HG03520 (cell line): ENCODE results near the gene ARL3.

Source experiments
- ATAC-seq: cut with Tn5 transposase; IDR thresholded peaks from one replicate; pipeline ENCODE4 v1.9.1; 2021; ENCODE audit warnings: mild to moderate bottlenecking, moderate library complexity; ENCODE audit not compliant: unreplicated experiment

ARL3 gene

DNA sequence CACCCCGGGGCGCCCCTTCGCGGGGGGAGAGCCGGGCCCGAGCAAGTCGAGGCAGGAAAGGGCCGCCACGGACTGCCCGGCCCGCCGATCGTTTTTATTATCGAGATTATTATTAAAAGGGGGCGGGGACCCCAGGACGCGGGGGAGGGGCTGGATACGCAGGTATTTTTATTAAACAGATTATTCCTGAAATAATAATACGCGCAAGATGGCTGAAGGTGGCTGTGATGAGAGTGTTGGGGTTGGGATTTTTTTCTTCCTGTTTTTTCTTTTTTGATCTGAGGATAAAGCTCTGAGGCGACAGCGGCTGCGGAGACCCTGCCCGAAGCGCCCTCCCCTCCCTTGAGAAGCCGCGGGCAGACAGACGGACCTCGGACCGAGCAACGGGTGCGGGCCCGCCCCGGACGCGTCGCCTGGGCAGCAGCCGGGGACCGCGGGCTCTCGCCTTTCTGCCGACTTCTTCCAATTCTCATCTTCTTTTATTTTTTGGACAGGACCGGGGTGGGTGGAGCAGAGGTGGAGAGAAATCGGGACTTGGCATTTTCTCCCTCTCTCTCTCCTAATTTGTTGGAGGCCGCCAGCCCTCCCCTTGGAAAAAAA lies 71.4 kb downstream of the ARL3 start:
- no peak for ATAC-seq

DNA sequence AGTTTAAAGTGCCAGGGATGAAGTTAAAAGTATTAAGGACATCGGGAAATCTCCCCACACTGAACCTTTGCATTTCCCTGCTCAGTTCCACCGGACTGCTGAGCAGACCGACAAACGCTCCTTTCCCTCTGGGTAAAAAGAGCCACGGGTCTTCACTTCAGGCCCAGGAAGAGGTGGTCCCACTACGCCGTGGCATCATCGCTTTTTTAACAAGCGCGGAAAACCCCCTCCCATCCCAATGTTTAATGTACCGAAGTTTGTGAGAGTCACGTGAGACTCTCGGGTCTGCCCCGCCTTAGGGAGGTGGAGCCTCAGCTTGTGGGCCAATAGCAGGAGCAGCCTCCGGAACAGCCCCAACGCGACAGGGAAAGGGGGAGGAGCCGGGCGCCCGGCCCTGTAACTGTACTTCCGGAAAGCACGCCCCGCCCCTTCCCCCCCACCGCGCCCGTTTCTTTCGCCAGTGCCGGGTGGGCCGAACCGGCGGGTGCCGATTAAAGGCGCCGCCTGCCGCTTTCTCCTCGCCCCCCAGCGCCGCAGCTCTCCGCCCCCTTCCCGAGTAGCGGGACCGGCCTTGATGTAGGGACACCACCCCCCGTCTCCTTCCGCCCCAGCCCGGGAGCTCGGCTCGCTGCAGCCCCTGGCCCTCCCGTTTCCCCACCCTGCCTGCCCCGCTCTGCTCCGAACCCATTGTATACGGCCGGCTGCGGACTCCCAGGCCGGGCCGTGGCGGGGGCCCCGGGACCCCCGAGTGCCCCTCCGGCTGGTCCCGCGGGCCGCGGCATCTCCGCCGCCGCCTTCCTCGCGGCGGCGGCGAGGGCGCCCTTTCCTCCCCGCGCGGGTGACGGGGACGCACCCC lies 72.1 kb downstream of the ARL3 start:
- ATAC-seq, result peak; percentile 51

DNA sequence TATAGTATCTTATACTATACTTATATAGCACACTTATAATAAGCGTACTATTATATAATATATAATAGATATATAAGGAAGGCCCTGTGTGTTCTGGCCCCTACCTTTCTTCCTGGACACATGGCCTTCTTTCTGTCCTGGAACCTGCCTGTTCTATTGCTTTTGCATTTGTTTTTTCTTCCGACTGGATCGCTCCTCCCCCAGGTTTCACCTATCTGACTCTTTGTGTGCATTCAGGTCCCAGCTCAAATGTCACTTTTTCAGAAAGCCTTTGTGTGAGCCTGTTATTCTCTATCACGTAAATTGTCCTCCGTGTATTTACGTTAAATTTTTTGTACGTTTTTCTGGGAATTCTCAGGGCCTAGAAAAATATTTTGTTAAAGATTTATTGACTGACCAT lies 72.8 kb downstream of the ARL3 start:
- no peak for ATAC-seq

GRCh38 chr10:102639537-102639936 lies 74.7 kb downstream of the ARL3 start:
- ATAC-seq, result no peak

DNA sequence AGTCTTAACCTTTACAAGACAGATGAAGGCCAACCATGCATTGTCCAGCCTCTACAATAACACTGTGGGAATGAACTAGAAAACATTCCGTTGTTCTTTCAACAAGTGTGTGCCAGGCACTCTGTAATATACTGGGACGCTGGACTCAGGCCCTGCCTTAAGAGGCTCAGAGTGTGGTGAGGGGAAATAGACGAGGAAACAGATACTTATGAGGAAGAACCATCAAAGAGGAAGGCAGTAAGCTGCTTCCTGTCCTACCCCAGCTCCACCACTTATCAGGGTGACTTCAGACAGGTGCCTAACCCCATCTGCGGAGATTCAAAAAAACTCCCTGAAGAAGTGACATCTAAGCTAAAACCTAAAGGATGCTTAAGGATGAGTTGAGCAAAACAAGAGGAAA lies 78.8 kb downstream of the ARL3 start:
- ATAC-seq, result no peak

DNA sequence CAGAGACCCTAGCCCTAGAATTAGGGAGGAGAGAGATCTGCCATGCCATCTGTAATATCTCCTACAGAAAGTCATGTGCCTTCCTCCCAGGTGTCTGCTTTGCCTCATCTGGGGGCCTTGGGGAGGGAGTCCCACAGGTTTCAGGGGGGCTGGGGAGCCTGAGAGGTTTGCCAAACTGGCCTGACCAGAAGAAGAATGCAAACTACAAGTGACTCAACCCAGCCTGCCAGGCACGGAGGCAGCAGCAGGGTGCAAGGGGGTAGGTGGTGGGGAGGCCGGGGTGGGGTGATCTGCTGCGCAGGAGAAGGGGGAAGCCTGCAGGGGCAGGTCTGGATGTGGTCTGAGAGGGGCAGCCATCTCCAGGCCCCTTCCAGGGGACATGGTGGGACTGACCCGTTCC lies 79.5 kb downstream of the ARL3 start:
- no peak for ATAC-seq

DNA sequence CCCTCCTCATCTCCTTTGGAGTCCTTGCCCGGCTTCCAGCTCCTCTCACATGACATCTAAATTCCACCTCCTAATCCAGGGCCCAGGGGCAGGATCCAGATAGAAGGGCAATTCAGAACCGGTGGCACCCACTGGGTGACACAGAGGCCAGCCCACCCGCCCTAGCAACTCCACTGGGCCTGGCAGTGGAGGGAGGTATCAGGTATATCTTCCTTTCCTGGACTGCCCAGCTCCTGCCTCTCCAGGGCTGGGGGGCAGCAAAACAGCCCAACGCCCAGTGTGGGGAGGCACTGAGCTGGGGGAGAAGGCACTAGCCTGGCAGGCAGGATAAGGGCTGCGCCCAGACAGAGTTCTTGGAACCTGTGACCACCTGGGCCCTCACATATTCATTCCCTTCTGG lies 80.3 kb downstream of the ARL3 start:
- no peak for ATAC-seq

DNA sequence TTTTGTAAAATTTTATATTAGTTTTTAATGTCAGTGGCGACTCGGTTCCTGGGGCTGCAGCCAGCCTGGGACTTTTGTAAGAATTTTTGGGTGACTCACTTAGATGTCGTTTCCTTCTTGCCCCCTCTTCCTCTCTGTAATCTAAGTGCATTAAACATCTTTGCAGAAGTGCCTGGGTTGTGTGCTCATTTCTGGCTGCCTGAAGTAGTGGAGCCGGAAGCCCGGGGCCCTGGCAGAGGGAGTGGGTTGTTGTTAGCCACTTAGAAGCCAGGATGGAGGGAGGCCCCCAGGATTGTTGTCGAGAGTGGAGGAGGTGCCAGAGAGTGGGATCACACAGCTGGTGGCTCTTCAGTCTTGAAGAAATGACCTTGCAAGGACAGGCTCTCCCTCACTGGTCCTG lies 80.9 kb downstream of the ARL3 start:
- ATAC-seq, result no peak

DNA sequence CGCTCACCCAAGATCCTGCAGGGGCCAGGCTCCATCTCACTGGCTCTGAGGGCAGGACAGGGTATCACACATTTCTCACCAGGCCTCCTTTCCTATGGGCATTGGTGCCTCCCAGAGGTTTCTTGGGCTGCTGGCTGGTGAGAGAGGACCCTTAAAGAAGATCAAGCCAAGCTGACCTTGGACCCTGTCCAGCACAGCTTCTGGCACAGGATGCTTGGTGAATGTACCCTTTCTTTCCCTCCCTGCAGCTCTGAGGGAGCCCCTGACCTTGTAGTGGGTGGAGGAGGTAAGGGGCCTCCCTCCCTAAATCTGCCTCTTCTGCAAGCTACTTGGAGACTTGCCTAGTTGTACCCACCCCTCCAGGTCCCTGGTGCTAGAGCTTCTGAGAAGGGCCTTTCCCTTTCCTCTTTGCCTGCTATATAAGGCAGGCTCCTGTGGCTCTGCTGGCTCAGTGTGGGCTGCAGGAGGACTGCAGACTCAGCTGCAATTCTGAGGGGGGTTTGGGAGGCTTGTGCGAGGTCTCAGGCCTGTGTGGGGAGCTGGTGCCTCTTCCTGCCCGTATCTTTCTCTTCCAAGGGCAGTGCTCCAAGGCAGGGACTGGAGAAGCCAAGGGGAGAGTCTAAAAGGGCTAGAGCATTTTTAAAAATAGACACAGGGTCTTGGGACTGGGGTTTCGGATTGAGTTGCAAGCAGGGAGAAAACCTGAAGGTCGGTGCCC lies 81.6 kb downstream of the ARL3 start:
- ATAC-seq, result no peak

DNA sequence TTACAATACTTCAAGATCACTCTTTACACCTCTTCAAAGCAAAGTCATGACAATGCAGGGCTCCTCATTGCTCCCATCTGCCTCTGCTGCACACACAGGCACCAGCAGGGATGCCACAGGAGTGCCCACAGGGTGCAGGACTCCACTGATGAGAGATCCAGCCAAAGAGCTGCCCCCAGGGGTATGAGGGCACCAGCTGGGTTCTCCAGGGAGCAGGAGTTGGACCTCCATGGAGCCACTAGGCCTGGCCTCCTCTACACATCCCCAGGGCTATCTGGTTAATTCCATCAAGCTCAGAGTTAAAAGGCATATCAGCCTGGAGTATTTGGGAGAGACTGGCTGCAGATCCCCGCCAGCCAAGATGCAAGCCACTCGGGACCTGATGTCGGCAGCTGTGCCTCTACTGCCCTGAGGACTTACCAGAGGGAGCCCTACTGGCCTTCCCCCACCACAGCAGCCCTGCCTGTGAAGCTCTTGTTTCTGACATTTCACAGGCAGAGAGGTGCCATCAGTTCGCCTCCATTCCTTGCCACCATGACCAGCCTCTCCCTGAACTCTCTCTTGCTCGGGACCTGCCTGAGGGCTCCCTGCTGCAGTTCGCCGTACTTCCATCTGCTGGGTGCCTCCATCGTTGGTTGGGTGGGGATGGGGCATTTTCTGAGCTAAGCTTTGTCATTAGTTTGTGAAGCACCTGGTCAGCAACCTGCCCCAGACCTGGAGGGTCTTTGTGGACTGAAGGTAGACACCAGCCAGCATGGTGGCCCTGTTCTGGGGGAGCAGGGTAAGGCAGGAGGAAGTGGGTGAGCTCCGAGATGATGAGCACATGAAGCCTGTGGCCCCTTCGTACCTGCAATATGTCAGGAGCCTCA lies 82.4 kb downstream of the ARL3 start:
- ATAC-seq, result no peak

GRCh38 chr10:102630663-102631062 lies 83.5 kb downstream of the ARL3 start:
- ATAC-seq, result no peak

- no peak for ATAC-seq
Observed at GRCh38 chr10:102629661-102630614, 84.3 kb downstream of the ARL3 start.

GRCh38 chr10:102628451-102628911 lies 85.7 kb downstream of the ARL3 start:
- ATAC-seq, result no peak

DNA sequence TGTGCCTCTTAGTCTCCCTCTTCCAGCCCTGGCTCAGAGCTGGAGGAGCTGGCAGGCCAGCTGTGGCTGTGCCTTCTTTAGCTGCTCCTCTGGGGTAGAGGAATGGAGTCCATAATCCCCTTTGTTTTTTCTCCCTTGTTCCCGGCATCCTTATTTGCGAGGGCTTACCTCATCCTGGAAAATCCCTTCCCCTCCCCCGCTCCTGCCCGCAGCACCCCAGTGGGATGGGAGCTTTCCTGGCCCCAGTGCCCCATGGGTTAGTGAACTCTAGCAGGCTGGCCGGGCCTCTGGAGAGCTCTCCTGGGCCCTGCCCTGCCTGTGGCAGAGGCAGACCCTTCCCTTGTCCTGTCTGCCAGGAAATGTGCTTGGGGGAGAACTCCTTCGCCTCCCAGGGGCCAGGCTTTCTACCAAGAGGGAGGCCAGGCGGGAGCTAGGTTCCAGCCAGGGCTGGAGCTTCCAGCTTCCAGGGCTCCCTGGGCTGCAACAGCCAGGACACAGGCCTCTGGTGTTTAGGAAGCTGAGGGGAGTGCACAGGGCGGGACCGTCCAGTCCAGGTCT lies 86.4 kb downstream of the ARL3 start:
- ATAC-seq, result no peak

- no peak for ATAC-seq
Observed at GRCh38 chr10:102627291-102627735, 86.9 kb downstream of the ARL3 start.

DNA sequence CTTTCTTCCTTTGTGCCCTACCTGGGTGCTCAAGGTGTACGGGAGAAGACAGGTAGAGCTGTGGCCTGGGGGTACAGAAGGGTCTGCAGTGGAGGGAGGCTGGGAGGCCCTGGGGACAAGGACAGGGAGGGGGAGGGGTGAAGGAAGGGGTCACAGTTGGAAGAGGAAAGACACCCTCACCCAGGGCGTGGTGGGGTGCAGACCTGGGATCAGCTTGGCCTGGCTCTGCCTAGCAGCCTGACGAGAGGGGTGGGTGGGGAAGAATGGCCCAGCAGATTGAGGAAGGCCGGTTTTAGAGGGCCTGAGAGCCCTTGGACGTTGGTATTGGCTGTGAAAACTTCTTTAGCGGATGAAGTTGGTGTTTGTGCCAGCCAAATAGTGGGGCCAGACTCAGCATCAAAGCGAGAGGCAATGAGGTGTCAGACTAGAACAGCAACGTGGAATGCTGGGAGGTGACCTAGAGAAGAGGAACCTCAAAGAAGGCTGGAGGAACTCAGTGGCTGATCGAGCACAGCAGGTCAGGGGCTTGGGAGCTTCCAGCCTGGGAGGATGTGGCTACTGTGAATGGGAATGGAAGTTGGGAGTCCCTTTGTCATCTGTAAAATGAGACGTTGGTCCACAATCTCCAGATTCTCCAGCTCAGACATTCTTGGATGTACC lies 88.0 kb downstream of the ARL3 start:
- no peak for ATAC-seq

- ATAC-seq, result no peak
Observed at GRCh38 chr10:102624751-102625645, 89.2 kb downstream of the ARL3 start.

DNA sequence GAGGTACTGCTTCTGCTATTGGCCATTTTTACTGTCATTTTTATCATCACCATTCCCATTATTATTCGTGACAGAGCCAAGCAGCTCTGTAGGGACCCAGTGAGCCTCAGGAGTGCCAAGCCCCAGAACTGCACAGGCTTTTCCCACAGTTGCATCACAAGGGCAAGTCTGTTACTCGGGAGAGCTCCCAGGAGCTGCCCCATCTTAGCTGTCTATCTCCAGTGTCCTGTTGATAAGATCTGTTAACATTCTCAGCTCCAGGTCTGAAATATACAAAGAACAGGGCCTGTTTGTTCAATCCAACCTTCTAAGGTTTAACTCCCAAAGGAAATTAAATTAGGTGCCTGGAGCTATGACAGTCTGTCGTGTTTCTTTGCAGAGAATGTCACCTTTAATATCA lies 90.1 kb downstream of the ARL3 start:
- ATAC-seq, result no peak
